GM06990 (cell line): ENCODE data around the gene PHKB.

Experiments used
- DNase-seq: peaks from one replicate; pipeline ENCODE4 v3.0.0-alpha.2; 2011; ENCODE audit not compliant: insufficient read length; ENCODE audit errors: extremely low read depth
- H3K27me3 ChIP-seq: replicated peaks from 2 replicates; pipeline ENCODE4 v1.6.0; 2011; ENCODE audit warnings: low read length; ENCODE audit not compliant: control insufficient read depth, insufficient read depth
- H3K36me3 ChIP-seq: 2 replicates; pipeline ENCODE4 v1.5.1; 2011; ENCODE audit warnings: low read length; ENCODE audit not compliant: control insufficient read depth, insufficient read depth
- H3K4me3 ChIP-seq: replicated peaks from 2 replicates; pipeline ENCODE4 v1.5.1; 2011; ENCODE audit warnings: low read depth, mild to moderate bottlenecking, control low read depth, low read length
- CTCF ChIP-seq: IDR thresholded peaks from 2 replicates; pipeline ENCODE4 v1.5.1; 2011; ENCODE audit warnings: low read length, control low read depth, mild to moderate bottlenecking, inconsistent platforms; ENCODE audit not compliant: insufficient read depth, poor library complexity, severe bottlenecking

Gene PHKB

GRCh38 chr16:47561286-47561685 lies 100.2 kb downstream of the PHKB start:
- no peak for TF ChIP-seq CTCF
- no peaks in the 10 kb centered on the region for H3K36me3 ChIP-seq
- DNase-seq, result no peak
- no peaks in the 10 kb centered on the region for H3K27me3 ChIP-seq
- H3K4me3 ChIP-seq, result no peak overlapping the region

- no peak for TF ChIP-seq CTCF
- Histone ChIP-seq H3K4me3 (no peak overlapping the region), H3K36me3 (no peaks in the 10 kb centered on the region), H3K27me3 (no peaks in the 10 kb centered on the region)
- DNase-seq, result no peak
Observed at GRCh38 chr16:47562366-47562765, 101.2 kb downstream of the PHKB start.

- DNase-seq, result no peak
- TF ChIP-seq CTCF, result no peak
- no peak overlapping the region for H3K4me3 ChIP-seq
Observed at GRCh38 chr16:47565454-47565853, 104.3 kb downstream of the PHKB start.

GRCh38 chr16:47567321-47567720 lies 106.2 kb downstream of the PHKB start:
- no peak for TF ChIP-seq CTCF
- H3K36me3 ChIP-seq, result peaks cover 4% of the 10 kb centered on the region; the same call in 1 of the 2 replicates
- H3K4me3 ChIP-seq, result no peak overlapping the region
- no peaks in the 10 kb centered on the region for H3K27me3 ChIP-seq
- no peak for DNase-seq

More at GRCh38 chr16:47565454-47565853, 104.3 kb downstream of the PHKB start:
- H3K27me3 ChIP-seq, result no peaks in the 10 kb centered on the region
- H3K36me3 ChIP-seq, result no peaks in the 10 kb centered on the region

GRCh38 chr16:47568351-47568750 lies 107.2 kb downstream of the PHKB start:
- TF ChIP-seq CTCF, result no peak
- DNase-seq, result no peak
- Histone ChIP-seq H3K27me3 (no peaks in the 10 kb centered on the region), H3K36me3 (peaks cover 4% of the 10 kb centered on the region; the same call in 1 of the 2 replicates), H3K4me3 (no peak overlapping the region)

GRCh38 chr16:47571049-47571448 lies 109.9 kb downstream of the PHKB start:
- no peak for DNase-seq
- TF ChIP-seq CTCF, result peak; percentile 14
- Histone ChIP-seq H3K27me3 (no peaks in the 10 kb centered on the region), H3K36me3 (peaks cover 4% of the 10 kb centered on the region; the same call in 1 of the 2 replicates), H3K4me3 (no peak overlapping the region)
